NCI-H2107 treated with DMSO at 0.1 percent for 48 hours (cell line): ENCODE results near the gene MYH11.
"Not testable (repeated sequence)": the region's sequence is repeated elsewhere in the genome, so short reads cannot be mapped to it uniquely, and the experiment has no call there.

Source experiments
- DNase-seq: peaks from one replicate; lab custom pipeline; 2025; ENCODE audit not compliant: unreplicated experiment; lab: John Stamatoyannopoulos, UW

Gene MYH11

DNA sequence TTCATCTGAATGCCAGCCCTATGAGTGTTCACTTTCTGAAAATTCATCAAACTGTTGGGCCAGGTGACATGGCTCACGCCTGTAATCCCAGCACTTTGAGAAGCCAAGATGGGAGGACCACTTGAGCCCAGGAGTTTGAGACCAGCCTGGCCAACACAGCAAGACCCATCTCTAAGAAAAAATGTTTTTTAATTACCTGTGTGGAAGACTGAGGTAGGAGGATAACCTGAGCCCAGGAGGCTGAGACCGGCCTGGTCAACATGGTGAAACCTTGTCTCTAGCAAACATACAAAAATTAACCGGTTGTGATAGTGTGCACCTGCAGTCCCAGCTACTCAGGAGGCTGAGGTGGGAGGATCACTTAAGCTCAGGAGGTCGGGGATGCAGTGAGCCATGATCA, 10.3 kb downstream of the MYH11 start:
- no peak for DNase-seq

GRCh38 chr16:15843635-15844279, 13.1 kb downstream of the MYH11 start:
- no peak for DNase-seq

- not testable (repeated sequence) for DNase-seq
These were observed 17.6 kb downstream of the MYH11 start for GRCh38 chr16:15839204-15839603.

DNA sequence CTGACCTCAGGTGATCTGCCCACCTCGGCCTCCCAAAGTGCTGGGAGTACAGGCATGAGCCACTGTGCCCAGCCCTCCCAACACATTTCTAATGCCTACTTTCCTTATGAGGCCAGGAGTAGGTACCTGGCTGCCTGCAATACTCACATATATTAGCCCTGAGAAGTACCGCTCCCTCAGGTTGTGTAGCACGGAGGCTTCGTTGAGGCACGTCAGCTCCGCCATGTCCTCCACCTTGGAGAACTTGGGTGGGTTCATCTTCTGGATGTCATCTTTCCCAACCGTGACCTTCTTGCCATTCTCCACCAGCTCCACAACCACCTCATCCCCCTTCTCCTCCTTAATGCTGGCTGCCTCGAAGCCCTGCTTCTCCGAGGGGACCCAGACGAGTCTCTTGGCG, 19.1 kb downstream of the MYH11 start:
- DNase-seq: no peak

- DNase-seq: no peak
These were observed 19.7 kb downstream of the MYH11 start for GRCh38 chr16:15836965-15837611.

- no peak for DNase-seq
These were observed 20.8 kb downstream of the MYH11 start for GRCh38 chr16:15836074-15836473.

DNA sequence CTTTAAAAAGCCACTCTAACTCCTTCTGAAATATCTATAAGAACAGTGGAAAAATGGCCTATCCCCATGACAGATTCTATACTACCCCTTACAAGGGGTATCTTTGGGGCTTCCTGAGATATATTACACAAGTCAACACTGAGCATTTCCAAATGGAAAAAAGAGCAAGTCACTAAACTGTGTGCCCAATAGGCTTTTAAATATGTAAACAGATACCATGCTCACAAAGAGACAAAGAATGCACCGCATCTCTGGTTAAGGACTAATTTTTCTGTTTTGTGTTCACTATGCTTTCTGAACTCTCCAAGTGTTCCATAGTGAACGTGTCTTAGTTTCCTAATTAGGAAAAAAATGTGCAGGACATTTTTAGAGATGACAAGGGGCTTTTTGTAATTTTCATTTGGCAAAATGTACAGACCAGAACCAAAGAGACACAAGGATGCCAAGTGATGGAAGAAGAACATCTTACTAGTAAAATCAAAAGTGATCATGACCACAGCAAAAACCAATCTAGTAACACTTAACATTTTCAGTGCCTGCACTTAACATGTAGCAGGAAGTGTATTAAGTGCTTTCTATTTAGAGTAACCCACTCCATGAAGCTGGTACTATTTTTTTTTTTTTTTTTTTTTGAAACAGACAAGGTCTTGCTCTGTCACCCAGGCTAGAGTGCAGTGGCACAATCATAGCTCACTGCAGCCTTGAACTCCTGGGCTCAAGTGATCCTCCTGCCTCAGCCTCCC, 21.5 kb downstream of the MYH11 start:
- no peak for DNase-seq

- DNase-seq: no peak
These were observed 22.3 kb downstream of the MYH11 start for GRCh38 chr16:15834502-15834901.

- no peak for DNase-seq
These were observed 23.3 kb downstream of the MYH11 start for GRCh38 chr16:15833541-15833940.

- DNase-seq: no peak
These were observed 24.6 kb downstream of the MYH11 start for GRCh38 chr16:15832241-15832640.

- no peak for DNase-seq
These were observed 25.9 kb downstream of the MYH11 start for GRCh38 chr16:15830832-15831451.

DNA sequence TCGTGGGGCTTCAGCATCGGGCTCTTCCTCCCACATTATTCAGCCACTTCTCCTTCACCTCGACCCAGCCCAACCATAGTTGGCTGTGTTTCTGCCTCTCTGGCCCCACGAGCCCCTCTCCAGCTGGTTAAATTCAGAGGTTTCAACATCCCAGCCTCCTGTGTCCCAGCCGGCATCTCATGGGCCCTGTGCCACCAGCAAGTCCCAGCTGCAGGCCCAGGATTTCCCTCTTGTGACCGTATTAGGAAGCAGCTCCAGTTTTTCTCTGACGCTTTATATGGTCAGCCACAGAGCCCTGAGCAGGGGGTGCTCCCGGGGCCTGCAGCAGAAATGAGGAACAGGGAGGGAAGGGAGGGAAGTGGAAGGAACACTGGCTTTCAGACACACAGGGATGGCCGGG, 27.4 kb downstream of the MYH11 start:
- no peak for DNase-seq

- no peak for DNase-seq
These were observed 29.0 kb downstream of the MYH11 start for GRCh38 chr16:15827709-15828343.

DNA sequence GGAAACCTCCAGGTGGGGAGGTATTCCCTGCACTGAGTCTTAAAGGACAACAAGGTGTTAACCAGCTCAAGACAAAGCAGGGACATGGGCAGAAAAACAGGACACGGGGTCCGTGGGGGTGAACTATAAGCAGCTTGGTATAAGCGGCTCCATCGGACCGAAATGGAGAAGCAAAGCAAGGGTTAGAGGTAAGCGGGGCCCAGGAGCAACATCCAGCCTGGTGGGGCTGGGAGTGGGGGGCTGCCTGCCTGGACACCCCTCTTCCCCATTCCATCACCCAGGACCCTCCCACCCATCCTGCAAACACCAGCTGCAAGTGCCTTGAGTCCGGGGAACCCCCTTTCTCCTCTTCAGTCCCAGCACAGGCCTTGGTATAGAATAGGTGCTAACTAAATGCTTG, 29.5 kb downstream of the MYH11 start:
- DNase-seq: no peak

- DNase-seq: no peak
These were observed 31.0 kb downstream of the MYH11 start for GRCh38 chr16:15825750-15826305.

- DNase-seq: no peak
These were observed 33.9 kb downstream of the MYH11 start for GRCh38 chr16:15822957-15823356.

DNA sequence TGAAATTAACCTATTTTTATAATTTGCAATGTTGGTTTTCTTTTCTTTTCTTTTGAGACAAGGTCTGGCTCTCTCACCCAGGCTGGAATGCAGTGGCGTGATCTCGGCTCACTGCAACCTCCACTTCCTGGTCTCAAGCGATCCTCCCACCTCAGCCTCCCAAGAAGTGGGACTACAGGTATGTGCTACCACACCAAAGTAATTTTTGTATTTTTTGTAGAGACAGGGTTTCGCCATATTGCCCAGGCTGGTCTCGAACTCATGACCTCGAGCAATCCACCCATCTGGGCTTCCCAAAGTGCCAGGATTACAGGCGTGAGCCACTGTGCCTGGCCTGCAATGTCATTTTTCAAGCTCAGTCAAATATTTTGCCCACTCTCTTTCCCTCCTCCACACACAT, 36.0 kb downstream of the MYH11 start:
- DNase-seq: no peak

- no peak for DNase-seq
These were observed 37.8 kb downstream of the MYH11 start for GRCh38 chr16:15819046-15819445.

DNA sequence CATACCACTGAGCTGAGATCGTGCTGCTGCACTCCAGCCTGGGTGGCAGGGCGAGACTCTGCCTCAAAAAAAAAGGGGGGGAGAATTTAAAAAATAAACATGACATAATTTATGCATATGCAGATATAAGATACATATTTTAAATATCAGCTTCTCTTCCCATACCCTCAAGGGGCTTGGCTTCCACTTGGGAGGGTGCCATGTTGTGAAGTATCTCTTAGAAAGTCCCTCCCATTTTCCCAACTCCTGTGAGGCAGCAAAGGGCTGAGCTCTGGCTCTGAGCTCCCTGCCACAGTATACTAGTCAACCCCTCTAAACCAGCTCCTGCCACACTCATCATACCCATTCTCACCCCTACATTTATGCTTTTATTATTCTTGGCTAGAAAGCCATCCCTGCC, 39.4 kb downstream of the MYH11 start:
- DNase-seq: no peak

GRCh38 chr16:15816228-15816627, 40.6 kb downstream of the MYH11 start:
- no peak for DNase-seq

- not testable (repeated sequence) for DNase-seq
These were observed 44.5 kb downstream of the MYH11 start for GRCh38 chr16:15812401-15812750.
